Measurements from ENCODE around the gene C6orf132.

GRCh38 chr6:42125663-42126062, 16.8 kb downstream of the C6orf132 start:
- no peak for TF ChIP-seq RCOR1 (IDR thresholded peaks at IDR 0.05; ENCODE audit: insufficient replicate concordance, low read length)
- TF ChIP-seq, protein P1, sequence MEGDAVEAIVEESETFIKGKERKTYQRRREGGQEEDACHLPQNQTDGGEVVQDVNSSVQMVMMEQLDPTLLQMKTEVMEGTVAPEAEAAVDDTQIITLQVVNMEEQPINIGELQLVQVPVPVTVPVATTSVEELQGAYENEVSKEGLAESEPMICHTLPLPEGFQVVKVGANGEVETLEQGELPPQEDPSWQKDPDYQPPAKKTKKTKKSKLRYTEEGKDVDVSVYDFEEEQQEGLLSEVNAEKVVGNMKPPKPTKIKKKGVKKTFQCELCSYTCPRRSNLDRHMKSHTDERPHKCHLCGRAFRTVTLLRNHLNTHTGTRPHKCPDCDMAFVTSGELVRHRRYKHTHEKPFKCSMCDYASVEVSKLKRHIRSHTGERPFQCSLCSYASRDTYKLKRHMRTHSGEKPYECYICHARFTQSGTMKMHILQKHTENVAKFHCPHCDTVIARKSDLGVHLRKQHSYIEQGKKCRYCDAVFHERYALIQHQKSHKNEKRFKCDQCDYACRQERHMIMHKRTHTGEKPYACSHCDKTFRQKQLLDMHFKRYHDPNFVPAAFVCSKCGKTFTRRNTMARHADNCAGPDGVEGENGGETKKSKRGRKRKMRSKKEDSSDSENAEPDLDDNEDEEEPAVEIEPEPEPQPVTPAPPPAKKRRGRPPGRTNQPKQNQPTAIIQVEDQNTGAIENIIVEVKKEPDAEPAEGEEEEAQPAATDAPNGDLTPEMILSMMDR (conservative IDR thresholded peaks at IDR 0.05; ENCODE audit: low read depth, low read length): no peak

Measured in IMR-90 (cell line).